Measurements from ENCODE around the gene ST14.
"Not testable (repeated sequence)": the region's sequence is repeated elsewhere in the genome, so short reads cannot be mapped to it uniquely, and the experiment has no call there.

Gene ST14

GRCh38 chr11:130211781-130212401 lies 52.3 kb downstream of the ST14 start:
- DNase-seq: no peak

DNA sequence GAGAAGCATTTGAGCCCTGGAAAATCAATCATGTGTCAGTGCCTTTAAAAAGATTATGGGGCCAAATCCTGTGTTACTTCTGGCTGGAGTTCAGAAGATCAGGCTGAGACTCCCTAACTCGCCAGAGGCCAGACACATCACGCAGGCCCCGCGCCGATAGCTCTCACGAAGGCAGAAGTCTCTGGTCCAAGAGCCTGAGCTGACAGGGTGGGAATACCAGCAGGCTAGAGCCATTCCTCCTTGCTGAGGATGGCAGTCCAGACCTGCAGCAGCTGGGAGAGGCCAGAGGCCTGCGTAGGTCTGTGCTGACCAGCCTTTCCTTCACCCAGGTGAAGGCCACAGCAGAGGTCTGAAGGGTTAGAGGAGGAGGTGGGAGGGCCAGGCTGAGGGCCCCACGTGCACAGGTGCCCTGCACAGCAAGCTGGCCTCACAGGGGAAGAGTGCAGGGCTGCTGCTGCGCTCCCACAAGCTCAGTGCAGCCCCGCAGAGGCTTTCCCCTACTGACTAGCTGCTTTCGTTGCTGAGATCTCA lies 52.9 kb downstream of the ST14 start:
- no peak for DNase-seq

- peak; percentile 13 for DNase-seq
Measured at GRCh38 chr11:130213143-130213978, 53.8 kb downstream of the ST14 start.

GRCh38 chr11:130213979-130214281 lies 54.3 kb downstream of the ST14 start:
- DNase-seq: no peak

DNA sequence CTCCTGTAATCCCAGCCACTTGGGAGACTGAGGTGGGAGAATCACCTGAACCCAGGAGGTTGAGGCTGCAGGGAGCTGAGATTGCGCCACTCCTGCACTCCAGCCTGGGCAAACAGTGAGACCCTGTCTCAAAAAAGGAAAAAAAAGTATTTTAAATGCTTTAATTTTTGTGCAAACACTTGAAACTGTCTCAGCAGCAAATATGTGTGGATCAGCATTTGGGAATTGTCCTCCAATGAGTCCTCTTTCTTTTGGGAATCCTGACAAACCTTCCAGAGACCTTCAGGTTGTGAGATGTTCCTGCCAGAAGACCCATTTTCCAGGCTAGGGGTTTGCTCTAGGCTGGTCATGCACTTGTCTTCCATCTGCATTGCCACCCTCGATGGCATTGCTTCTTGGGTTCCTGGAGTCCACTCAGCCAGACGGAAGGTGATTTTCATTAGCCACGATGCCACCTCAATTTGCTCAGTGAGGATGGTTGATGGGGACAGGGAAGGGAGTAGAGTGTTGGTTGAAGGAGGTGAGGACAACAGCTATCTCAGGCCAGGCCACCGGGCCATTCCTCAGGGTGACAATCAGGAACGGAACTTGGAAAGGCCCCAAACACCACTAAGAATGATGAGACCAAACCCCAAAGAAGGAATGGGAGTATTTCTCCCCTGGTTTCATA lies 55.4 kb downstream of the ST14 start:
- no peak for DNase-seq

DNA sequence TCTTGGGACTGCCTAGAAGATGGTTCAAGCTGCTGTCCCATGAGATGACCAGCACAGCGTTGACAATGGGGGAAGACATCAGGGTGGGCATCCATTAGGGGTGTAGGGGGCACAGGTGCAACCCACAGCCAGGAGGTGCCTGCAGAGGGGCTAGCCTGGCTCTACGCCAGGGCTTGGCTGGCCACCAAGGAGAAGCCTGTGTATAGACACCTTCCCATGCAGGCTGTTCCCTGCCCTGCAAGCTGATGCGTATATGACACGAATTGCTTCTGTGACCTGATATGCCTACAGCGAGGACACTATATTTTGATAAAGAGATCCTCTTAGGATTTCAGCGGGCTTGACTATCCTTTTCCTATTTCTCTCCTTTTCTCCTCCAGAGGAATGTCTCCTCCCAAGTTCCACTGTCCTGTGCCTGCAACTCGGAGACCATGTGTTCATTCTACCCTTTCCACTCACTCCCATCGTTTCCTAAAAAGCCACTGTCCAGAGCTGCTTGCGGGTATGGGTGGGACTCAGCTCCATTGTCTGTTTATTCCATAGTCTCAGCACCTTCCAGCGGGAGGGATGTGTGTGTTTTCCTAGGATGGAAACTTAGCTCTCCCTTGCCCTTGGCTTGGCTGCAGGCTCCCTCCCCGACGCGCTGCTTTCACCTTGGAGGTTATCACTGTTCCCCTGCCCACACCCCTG lies 56.1 kb downstream of the ST14 start:
- DNase-seq: no peak

GRCh38 chr11:130216221-130216550 lies 56.6 kb downstream of the ST14 start:
- no peak for DNase-seq

DNA sequence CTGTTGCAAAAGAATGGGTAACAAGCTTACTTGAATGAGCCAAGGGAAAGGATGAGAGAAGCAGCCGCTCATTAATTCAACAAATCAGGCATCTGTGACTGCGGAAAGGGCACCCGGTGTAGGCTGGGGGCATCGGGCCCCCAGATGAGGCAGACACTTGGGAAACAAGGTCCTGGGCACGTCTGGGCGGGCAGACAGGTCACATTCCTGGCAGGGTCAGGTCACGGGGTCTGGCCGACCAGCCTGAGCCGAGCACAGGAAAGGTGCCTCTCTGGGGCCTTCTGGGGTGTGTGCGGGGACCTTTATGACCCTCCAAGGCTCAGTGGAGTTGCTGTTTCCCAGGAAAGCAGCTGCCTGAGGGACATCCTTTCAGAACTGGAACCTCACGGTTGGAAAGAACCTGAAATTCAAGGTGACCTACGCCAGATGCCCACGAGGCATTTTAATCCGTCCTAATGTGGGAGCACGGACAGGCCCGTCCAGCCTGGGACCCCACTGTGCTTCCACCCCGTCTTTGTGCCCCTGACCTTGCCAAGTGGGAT lies 57.1 kb downstream of the ST14 start:
- no peak for DNase-seq

DNA sequence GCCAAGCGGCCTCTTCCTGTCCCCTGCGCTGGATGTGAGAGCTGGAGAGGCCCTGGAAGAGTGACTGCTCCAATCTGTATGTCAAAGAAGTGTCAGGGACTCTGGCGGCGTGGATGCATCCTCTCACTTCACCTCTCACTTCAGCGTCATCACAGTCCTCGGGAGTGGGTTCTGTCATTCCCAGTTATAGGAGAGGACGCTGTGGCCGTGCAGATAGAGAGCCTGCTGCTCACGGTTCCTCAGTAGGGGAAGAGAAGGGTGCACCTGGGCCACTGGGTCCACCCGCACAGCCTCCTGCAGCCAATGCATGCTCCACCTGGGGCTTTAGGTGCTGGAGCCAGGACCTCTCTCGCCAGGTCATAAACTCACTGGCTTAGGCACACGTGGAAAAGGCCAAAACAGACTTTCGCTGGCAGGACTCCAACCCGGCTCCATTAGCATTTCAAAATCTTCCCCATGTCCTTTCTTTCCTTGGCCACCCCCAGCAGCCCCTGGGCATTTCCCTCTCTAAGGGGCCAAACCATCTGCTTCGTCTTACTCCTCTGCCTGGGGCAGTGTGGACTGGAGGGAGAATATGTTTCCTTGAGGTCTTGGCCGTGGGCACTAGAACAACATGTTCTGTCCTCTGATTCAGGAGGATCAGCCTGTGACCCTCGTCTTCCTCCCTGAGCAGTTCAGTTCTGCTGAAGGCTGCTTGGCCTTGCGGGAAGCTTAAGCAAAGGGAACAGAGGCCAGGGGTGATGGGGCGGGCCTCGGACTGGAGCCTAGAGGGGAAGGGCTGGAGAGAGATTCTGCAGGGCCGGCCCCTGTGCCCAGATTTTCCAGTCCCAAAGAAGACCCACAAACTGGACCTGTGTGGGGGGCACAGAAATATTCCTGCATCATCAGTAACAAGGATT lies 57.8 kb downstream of the ST14 start:
- no peak for DNase-seq

- DNase-seq: no peak
Measured at GRCh38 chr11:130218501-130219070, 59.0 kb downstream of the ST14 start.

DNA sequence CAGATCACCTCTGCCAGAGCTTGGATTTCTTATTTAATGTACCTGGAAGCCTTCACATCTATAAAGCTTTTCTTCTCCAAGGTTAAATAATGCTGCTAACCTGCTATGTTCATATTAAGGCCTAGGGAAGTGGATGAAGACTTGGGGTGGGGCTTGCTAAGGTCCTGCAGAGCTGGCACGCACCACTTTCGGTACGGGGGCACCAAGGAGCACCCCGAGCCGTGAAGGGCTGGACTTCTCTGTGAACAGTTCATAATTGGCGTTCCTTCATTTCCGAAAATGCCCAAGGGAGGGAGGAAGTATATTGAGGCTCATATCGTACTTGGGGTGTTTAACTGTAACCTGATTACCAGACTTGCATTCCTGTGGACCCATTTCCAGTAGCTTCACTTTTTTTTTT lies 59.6 kb downstream of the ST14 start:
- no peak for DNase-seq

GRCh38 chr11:130220311-130221035 lies 60.9 kb downstream of the ST14 start:
- DNase-seq: no peak

DNA sequence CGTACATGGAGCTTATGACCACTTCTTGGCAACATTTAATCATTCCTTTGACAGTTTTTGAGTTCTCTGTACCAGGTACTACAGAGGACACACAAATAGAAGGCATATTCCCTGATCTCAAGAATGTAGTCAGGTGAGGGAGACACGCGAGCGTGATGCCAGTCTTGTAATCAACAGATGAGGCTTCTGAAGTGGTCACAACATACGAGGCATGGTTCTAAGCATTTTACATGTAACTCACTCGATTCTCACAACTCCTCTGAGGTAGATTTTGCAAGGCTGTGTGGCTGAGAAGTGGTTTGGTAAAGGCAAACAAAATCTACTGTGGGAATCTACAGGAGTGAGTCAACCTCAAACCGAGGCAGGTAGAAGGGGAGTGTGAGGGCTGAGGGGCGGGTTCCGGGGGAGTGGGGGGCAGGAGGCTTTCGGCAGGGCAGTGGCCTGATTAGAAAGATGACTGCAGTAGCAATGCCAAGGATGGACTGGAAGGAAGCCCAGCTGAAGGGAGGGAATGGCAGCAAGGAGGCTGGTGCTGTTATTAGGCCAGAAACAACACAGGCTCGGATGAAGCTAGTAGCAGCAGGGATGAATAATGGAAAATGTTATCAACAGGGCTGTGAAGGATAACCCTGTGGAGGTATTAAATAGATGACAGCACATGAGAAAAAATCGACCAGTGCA lies 63.8 kb downstream of the ST14 start:
- DNase-seq: no peak

GRCh38 chr11:130227373-130227772 lies 67.8 kb downstream of the ST14 start:
- DNase-seq: no peak

DNA sequence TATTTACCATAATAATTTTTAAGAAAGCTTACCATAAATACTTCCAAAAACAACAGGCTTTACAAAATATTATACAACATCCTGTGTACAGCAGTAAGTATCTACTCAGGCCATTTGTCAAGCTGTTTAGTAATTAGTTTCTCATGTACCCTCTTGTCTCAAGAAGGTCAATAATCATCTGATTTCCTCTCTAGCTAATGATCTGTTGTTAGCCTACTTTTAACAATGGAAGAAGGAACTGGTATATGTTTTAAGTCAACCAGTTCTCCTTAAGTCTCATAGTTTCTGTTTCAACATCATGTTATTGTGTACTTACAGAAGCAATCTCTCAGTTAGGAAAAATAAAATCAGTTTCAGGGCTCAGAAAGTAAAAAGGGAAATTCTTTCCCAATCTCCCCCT lies 73.9 kb downstream of the ST14 start:
- not testable (repeated sequence) for DNase-seq

- not testable (repeated sequence) for DNase-seq
Measured at GRCh38 chr11:130233888-130234287, 74.3 kb downstream of the ST14 start.

DNA sequence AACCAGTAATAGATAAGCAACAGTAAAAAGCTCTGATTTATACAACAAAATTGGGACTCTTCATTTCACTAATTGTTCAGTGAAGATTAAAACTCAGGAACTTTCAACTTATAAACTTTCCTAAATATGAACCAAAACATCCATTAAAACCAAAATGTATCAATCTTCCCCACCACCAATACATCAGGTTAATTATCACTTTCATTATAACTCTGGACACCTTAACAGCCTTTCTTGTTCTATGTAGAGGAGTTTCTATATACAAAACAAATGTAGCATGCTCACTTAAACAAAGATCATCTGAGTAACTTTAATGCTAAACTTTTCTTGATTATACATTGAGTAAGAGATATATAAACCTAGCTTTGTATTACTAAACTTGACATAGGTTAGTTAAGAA lies 74.7 kb downstream of the ST14 start:
- DNase-seq: no peak

DNA sequence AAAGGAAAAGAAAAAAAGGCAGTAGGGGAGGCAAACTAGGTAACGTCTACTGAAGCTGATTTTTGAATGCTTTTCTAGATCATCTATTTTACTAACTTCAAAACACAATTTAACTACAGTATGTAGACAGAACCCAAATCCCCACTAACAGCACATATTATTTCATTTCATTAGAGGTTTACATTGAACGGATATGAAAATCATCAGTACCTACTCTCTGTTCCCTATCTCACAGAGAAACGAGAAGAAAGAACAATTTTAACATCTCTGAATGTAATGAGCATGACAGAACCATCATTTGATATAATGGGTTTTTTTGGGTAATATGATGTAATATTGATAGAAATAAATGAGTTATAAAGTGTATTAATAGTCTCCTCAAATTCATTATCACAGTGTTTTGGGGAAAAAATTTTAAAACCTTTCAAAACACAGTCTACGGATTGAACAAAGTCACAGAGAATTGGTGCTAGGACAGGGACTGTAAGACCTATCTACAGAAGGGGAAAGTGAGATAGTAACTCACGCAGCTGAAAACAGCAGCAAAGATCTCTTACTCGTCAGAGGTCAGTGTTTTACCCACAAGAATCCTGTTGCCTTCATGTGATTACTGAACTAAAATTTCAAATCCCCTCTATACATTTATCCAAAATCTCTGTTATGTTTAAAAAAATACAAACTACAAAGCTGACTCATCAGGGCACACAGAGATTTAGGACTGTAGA lies 77.9 kb downstream of the ST14 start:
- no peak for DNase-seq

- no peak for DNase-seq
Measured at GRCh38 chr11:130241713-130242112, 82.1 kb downstream of the ST14 start.

DNA sequence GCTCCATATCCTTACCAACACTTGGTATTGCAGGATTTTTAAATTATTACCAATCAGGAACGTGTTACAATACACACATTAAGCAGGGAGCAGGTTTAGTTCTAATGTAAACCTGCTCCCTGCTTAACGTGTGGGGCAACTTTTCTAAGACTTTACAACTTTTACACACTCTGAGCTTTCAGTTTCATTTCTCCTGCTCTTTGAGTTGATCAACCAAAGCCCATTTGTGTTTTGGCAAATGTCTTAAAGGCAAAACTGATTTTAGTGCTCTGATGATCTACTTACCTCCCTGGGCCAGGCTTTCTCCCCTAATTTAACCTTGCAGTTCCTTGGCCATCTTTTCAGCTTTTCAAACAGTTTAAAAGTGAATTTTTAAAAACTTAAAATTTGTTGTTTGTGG lies 84.2 kb downstream of the ST14 start:
- no peak for DNase-seq

All from NCI-H2171 (cell line).